Fibroblast of villous mesenchyme (primary cell): ENCODE results near the gene TLCD3A. TPM values are rescaled to one million over a fixed set of nuclear protein-coding genes. Genes with fewer than 3 reads are reported as not detected.
"Not testable (repeated sequence)": the region's sequence is repeated elsewhere in the genome, so short reads cannot be mapped to it uniquely, and the experiment has no call there.

Source experiments
- DNase-seq: peaks from one replicate; pipeline ENCODE4 v3.0.0-alpha.2; 2010; ENCODE audit warnings: low read depth
- H3K4me3 ChIP-seq: 2 replicates; pipeline ENCODE4 v1.5.1; 2011; ENCODE audit warnings: low read depth, mild to moderate bottlenecking, low read length
- total RNA-seq: library from RNA; depleted of rRNA; stranded (reverse); fragments of >200 nt; gene quantifications from 2 replicates; pipeline ENCODE4 v1.2.3, GENCODE V29; 2012
- TF ChIP-seq, protein P1 (sequence below): IDR thresholded peaks from 2 replicates; pipeline ENCODE4 v1.5.1; 2012; ENCODE audit warnings: low read depth, mild to moderate bottlenecking, low read length; ENCODE audit not compliant: insufficient read depth

Gene TLCD3A
- total RNA-seq, 1 donor: 32.4 TPM

DNA sequence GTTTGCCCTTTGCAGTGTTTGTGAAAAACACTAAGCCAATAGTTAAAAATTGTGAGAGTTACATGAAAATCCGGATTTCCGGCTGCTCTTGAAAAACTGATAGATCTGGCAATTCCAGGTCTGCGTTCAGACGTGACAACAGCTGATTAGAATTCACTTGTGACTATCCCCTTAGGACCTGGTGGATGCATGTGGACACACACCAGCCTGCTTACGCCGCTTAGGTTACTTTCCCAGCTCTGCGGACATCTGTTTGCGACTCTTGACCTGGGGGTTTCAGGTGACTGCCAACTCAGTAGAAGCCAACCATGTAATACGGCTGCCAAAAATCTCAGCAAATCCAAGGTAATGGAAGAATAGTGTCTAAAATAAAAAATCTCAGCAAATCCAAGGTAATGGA, 42.0 kb upstream of the TLCD3A start:
- DNase-seq: no peak
- H3K4me3 ChIP-seq: no peak overlapping the region
- TF ChIP-seq, protein P1, sequence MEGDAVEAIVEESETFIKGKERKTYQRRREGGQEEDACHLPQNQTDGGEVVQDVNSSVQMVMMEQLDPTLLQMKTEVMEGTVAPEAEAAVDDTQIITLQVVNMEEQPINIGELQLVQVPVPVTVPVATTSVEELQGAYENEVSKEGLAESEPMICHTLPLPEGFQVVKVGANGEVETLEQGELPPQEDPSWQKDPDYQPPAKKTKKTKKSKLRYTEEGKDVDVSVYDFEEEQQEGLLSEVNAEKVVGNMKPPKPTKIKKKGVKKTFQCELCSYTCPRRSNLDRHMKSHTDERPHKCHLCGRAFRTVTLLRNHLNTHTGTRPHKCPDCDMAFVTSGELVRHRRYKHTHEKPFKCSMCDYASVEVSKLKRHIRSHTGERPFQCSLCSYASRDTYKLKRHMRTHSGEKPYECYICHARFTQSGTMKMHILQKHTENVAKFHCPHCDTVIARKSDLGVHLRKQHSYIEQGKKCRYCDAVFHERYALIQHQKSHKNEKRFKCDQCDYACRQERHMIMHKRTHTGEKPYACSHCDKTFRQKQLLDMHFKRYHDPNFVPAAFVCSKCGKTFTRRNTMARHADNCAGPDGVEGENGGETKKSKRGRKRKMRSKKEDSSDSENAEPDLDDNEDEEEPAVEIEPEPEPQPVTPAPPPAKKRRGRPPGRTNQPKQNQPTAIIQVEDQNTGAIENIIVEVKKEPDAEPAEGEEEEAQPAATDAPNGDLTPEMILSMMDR: no peak

- H3K4me3 ChIP-seq: no peak overlapping the region
- TF ChIP-seq, protein P1: no peak
- DNase-seq: peak; percentile 52
Observed at GRCh38 chr17:691423-691822, 41.0 kb upstream of the TLCD3A start.

- H3K4me3 ChIP-seq: no peak overlapping the region
- TF ChIP-seq, protein P1: no peak
- DNase-seq: peak; percentile 46
Observed at GRCh38 chr17:692116-692515, 40.3 kb upstream of the TLCD3A start.

- DNase-seq: peak; percentile 94
- TF ChIP-seq, protein P1: no peak
- peak overlapping the region; percentile 2 for H3K4me3 ChIP-seq
Observed at GRCh38 chr17:693791-694638, 38.4 kb upstream of the TLCD3A start.

DNA sequence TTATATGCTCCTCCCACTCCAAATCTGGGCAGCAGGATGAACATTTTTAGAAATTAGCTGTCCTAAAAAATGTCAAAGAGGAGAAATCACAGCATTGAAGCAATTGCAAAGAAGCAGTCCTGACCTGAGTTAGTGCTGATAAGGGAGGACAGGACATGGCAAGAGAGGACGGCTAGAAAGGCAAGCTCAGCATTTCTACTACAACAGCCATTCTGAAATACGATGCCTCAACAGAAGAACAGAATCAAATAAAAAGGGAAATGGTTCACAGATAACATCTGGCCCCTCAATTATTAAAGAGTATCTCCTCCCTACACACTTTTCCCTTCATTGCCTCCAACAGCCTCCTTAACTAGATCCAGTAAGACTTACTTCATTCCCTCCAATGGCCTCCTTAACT, 36.0 kb upstream of the TLCD3A start:
- TF ChIP-seq, protein P1: no peak
- DNase-seq: peak; percentile 36
- no peak overlapping the region for H3K4me3 ChIP-seq

DNA sequence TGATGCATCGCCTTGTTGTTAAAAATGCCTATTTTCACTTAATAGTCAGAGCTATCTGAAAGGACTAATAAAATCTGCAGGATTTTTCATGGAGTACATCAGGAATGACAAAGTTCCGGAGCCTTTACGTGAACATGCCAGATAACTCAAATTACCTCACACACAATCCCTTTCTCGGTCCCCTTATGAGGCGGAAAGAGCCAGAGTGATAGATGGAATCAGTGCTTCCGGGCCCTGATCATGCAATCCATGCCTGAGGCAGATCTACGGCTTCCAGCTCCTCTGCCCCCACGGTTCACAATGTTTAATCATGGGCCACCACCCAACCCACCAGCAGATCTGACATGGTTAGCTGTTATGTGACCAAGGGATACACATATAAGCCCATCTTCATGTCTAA, 34.7 kb upstream of the TLCD3A start:
- TF ChIP-seq, protein P1: no peak
- H3K4me3 ChIP-seq: no peak overlapping the region
- no peak for DNase-seq

- not testable (repeated sequence) for DNase-seq
Observed at GRCh38 chr17:698096-698495, 34.3 kb upstream of the TLCD3A start.

More at GRCh38 chr17:698096-698495, 34.3 kb upstream of the TLCD3A start:
- H3K4me3 ChIP-seq: not testable (repeated sequence)
